ENCODE results near the gene RPL7L1. TPM values are rescaled to one million over a fixed set of nuclear protein-coding genes. Genes with fewer than 3 reads are reported as not detected.

The RPL7L1 gene
- total and polyA plus RNA-seq, 2 of the 13 experiments (the other 11 are each of a cell fraction or from before 2014, with no cell fraction given) = 51.6 to 179 TPM

GRCh38 chr6:42879372-42880239 lies at the start of gene RPL7L1 (continued):
- TF ChIP-seq ARID5B (CRISPR knock-in tag; IDR thresholded peaks at IDR 0.05) = peak; percentile 38
- TF ChIP-seq DNMT3B (CRISPR knock-in tag; conservative IDR thresholded peaks at IDR 0.05) = no peak; the same call in 1 of the 2 replicates
- peak; percentile 63 for TF ChIP-seq PHF5A (CRISPR knock-in tag; IDR thresholded peaks at IDR 0.05; ENCODE audit: low read depth, unreplicated experiment)
- TF ChIP-seq ATF7-NPFF (CRISPR knock-in tag; IDR thresholded peaks at IDR 0.05; ENCODE audit: low read depth) = peak; percentile 58
- TF ChIP-seq ZNF318 (CRISPR knock-in tag; IDR thresholded peaks at IDR 0.05) = no peak
- TF ChIP-seq ZNF20 (CRISPR knock-in tag; IDR thresholded peaks at IDR 0.05) = no peak
- TF ChIP-seq ZUFSP (CRISPR knock-in tag; IDR thresholded peaks at IDR 0.05; ENCODE audit: borderline replicate concordance) = no peak
- no peak for TF ChIP-seq NONO (IDR thresholded peaks at IDR 0.05)
- peak; percentile 77 for TF ChIP-seq NONO (CRISPR knock-in tag; conservative IDR thresholded peaks at IDR 0.05)
- peak; percentile 76; the same call in 1 of the 2 replicates for TF ChIP-seq ZNF678 (CRISPR knock-in tag; IDR thresholded peaks at IDR 0.05)
- no peak for TF ChIP-seq FUBP1 (CRISPR knock-in tag; IDR thresholded peaks at IDR 0.05; ENCODE audit: borderline replicate concordance)
- TF ChIP-seq NR2F2 (IDR thresholded peaks at IDR 0.05; ENCODE audit: borderline replicate concordance, low read depth) = 0 out of 2 replicates have a peak, but pooled peaks have one; percentile 62
